Breast epithelium (tissue), 3 donors: ENCODE results near the gene RTN4RL1.

Source experiments
- POLR2A ChIP-seq: fragments of 450-650 bp; IDR thresholded peaks from one replicate; pipeline ENCODE4 v1.6.1; 2016; ENCODE audit warnings: antibody characterized with exemption, mild to moderate bottlenecking, moderate library complexity
- TF ChIP-seq, protein P1 (sequence below), 3 donors: fragments of 450-650 bp; IDR thresholded peaks; one replicate each; pipeline ENCODE4 v1.5.1; 2016 to 2017; ENCODE audit warnings: antibody characterized with exemption in 3 of 3, mild to moderate bottlenecking in 3 of 3, moderate library complexity in 3 of 3

DNA sequence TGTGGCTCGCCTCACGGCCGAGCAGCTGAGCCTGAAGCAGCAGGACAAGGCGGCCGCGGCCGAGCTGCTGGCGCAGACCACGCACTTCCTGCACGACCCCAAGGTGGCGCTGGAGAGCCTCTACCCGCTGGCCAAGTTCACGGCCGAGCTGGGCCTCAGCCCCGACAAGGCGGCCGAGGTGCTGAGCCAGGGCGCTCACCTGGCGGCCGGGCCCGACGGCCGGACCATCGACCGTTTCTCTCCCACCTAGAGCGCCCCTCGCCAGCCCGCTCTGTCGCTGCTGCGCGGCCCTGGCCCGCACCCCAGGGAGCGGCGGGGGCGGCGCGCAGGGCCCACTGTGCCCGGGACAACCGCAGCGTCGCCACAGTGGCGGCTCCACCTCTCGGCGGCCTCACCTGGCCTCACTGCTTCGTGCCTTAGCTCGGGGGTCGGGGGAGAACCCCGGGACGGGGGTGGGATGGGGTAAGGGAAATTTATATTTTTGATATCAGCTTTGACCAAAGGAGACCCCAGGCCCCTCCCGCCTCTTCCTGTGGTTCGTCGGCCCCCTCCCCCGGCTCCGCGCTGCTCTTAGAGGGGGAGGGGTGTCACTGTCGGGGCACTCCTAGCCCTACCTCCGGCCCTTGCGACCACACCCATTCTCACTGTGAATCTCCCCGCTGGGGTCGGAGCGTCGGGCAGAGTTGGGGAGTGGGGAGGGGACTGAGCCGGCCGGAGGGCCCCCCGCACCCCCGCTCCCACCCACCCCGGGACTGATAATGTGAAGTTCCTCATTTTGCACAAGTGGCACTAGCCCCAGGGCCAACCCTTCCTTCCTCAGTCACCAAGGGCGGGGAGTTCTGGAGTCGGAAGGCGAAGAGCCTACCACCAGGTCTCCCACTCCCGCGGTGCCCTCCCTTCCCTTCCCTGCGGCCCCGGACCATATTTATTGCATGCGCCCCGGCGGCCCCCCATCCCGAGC, 33.7 kb upstream of the RTN4RL1 start:
- TF ChIP-seq, protein P1, sequence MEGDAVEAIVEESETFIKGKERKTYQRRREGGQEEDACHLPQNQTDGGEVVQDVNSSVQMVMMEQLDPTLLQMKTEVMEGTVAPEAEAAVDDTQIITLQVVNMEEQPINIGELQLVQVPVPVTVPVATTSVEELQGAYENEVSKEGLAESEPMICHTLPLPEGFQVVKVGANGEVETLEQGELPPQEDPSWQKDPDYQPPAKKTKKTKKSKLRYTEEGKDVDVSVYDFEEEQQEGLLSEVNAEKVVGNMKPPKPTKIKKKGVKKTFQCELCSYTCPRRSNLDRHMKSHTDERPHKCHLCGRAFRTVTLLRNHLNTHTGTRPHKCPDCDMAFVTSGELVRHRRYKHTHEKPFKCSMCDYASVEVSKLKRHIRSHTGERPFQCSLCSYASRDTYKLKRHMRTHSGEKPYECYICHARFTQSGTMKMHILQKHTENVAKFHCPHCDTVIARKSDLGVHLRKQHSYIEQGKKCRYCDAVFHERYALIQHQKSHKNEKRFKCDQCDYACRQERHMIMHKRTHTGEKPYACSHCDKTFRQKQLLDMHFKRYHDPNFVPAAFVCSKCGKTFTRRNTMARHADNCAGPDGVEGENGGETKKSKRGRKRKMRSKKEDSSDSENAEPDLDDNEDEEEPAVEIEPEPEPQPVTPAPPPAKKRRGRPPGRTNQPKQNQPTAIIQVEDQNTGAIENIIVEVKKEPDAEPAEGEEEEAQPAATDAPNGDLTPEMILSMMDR (IDR thresholded peaks at IDR 0.05): peak; percentile 20 to 32 (median 30)
- no peak for TF ChIP-seq POLR2A
